ENCODE data around the gene NPRL2.

NPRL2 gene

DNA sequence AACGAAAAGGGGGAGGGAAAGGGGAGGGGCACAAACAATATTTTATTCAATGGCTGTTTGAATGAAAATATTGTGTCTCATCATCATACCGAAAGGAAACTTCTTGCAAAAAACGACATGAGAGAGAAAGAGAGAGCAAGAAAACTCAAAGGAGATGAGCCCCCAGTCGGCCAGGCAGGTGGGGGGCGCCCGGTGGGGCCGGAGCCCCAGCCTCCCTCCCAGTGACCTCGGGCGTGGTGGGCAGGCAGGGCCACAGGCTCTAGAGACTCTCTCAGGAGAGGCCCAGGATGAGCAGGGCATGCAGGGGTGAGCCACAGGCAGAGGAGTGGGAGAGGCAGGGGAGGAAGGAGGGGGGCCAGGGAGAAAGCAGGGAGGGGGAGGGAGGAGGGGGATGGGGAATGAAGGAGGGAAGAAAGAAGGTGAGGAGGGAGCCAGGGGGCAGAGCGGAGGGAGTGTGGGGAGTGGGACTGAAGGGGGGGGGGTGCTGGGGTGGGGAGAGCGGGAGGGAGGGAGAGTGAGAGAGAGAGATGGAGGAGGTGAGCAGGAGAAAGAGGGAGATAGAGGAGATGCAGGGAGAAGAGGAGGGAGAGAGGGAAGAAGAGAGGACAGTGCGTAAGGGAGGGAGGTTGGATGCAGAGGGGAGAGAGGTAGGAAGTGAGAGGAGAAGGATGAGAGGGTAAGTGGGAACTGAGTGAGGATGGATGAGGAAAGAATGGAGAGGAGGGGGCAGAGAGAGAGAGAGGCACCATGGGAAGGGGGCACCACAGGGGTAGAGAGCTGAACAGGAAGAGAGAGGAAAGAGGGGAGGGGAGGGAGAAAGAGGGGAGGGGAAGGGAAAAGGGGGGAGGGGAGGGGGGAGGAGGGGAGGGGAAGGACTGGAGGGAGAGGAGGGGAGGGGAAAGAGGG lies 22.8 kb upstream of the NPRL2 start:
- no peak for DNase-seq

DNA sequence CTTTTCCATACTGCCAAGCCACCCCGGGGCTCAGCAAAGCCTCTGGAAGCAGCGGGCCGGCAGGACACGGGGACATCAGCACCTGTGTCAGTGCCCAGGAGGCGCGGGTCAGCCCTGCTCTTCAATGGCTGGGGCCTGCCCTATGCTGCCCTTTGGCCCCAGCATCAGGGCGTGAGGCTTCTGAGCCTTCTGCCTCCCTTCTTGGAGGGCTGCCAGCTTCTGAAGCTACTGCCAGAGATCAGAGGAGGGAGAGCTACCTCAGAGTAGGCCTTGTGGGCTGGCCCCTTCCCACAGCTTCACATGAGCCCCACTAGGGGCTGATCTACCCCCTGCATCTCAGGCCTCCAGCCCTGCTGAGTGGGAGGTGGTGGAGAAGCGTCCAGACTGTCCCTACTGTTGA lies 21.8 kb upstream of the NPRL2 start:
- no peak for DNase-seq

DNA sequence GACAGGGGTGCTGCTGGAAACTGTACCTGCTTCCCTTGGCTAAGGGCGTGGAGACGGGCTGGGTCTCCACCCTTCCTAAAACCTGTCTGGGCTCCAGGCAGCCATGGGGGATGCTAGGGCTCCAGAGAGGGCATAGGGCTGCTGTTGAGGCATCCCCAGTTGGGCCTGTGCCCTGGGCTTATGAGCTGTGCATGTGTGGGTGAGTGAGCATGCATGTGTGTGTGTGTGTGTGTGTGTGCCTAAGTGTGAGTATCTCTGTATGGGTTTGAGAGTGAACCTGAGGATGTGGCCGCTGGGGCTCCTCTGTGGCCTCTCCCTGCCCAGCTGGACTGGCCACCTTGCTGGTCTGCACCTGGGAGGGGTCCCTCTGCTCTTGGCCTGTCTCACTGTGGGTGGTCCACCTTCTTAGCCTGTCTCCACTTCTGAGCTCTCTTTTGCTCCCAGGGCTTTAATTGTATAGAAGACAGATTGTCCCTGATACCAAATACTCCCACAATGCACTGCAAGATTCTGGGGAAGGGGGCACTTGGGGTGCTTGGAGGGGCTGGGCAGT lies 20.6 kb upstream of the NPRL2 start:
- no peak for DNase-seq

DNA sequence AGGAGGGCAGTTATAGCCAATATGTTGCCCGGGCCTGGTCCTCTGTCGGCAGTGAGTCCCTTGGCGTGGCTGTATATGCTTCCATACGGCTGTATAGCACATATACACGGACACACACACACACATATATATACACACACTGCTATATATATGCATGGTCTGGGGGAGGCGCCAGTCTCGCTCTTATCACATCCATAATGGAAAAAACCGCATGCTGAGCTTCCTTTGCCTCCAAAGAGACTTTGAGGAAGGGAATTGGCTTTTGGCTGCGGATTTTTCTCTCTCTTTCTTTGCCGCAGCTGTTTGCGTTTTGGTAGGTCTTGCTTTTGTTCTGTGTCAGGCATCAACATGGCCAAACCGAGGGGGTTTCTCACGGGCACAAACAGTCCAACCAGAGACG lies 20.0 kb upstream of the NPRL2 start:
- DNase-seq, result no peak

GRCh38 chr3:50369012-50369670 lies 18.6 kb upstream of the NPRL2 start:
- no peak for DNase-seq

DNA sequence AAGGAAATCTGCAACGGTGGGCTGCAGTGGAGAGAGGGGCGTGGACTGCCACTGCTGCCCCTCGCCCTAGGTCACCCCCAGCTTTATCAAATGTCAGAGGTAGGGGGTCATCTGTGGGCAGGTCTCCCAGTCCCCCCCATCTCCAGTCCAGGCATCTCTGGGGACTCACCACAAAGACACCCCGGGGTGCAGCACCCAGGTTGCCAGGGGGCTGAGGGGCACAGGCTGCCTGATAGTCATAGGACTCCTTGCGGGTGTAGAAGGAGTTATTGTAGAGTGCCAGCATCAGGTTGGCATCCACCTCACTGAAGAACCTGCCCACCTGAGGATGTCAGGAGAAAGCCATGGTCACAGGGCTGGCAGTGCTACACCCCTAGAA lies 15.3 kb upstream of the NPRL2 start:
- no peak for DNase-seq

DNA sequence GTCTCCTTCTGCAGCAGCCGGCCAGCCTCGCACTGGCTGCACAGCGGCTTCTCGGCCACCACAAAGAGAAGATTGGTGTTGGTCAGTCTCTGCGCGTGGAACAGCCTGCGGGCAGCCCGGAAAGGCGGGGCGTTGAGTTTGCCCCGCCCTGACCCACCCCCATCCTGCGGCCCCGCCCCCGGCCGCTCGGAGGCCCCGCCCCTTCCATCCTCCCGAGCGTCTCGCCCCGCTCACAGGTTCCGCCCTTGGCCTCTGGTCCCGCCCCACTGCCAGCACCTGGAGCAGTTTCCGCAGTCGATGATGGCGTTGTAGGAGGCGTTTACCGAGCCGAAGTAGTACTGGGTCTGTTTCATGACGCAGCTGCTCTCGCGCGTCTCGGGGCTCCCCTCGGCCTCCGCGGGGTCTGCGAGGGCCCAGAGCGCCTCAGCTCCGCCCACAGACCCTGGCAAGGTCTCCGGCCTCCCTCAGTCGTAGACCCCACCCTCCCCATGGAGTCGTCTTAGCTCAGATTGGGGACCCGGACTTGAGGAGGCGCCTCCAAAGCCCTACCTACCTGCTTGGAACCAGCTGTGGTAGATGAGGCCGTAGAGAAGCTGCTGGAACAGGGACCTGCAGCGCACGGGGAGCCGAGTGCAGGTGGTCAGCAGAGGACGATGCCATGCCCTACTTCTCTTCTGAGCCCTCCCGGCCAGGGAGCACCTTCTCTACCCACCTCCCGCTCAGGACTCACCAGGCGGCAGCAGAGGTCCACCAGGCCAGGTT lies 14.7 kb upstream of the NPRL2 start:
- peak; percentile 16 for DNase-seq

- DNase-seq, result no peak
Observed at GRCh38 chr3:50364573-50365079, 14.1 kb upstream of the NPRL2 start.

DNA sequence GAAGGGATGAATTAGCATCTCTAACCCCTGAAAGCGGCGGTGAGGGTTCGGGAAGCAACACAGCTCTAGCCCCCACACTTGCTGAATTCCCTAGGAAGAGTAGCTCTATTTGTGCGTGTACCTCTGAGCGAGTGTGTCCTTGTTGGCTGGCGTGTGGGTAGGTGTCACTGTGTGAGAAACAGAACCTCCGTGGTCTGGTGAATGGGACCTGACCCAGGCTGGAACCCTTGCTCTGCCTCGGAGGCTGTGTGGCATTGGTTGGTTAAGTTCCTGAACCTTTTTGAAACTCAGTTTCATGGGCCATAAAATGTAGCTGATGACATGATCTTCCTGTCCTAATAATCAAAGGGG lies 9.2 kb upstream of the NPRL2 start:
- DNase-seq, result no peak

DNA sequence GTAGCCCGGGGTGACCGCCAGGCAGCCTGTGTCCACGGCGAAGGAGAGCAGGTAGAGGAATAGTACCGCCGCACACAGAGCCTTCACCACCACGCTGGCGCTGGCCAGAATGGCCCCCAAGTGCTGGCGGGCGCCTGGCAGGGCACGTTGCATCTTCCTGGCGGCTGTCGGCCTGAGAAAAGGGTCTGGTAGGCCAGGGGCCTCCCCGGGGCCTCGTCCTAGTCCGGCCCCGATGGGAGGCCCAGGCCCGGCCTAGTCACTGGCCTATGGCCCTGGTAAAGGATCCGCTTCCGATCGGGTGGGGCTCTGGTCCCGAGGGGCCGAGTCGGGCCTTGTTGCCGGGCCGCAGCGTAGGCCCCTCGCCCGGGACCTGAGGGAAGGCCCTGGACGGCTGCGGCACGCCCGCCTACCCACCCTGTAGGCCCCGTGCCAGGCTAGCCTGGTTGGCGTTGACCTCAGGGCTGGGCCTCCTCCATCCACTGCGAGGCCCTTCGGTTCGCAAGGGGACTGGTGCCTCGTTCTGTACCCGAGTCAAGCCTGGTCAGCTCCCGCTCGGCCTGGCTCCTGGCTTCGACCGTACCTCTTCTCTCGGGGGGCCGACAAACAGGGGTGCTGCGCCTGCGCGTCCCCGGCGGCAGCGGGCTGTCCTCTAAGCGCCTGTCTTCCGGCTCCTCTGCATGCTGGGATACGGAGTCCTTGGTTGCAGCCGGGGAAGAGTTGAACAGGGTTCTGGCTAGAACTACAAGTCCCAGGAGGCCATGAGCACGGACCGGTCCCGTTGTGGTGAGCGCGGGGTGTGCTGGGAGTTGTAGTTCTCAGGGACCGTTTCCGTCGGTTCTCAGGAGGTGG lies 8.6 kb upstream of the NPRL2 start, which contains the start of gene TMEM115:
TSS of gene TMEM115 (minus strand) at position 611 of the 849 bp plus-strand sequence. CDS start at position 153, 458 bp downstream.
- peak; percentile 73 for DNase-seq

- DNase-seq, result no peak
Observed at GRCh38 chr3:50358355-50358910, 7.9 kb upstream of the NPRL2 start.

GRCh38 chr3:50357481-50357880 lies 6.9 kb upstream of the NPRL2 start:
- no peak for DNase-seq

DNA sequence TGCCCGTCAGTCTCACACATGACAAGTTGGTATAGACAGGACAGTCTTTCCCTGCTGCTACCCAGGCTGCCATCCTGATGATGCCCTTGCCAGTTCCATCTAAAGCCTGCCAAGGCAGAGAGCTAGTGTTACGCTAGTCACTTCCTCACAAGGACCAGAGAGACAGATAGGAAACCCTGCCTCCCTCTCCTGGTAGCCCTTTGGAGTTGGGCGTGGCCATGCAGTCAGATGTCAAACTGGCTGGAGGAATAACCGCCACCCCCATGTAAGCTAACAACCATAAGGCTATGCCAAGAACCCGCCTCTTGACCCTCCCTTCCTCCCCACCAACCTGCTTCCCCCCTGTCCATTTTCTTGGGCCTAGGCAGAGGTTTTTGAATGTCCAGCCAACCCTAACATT lies 6.0 kb upstream of the NPRL2 start:
- no peak for DNase-seq

DNA sequence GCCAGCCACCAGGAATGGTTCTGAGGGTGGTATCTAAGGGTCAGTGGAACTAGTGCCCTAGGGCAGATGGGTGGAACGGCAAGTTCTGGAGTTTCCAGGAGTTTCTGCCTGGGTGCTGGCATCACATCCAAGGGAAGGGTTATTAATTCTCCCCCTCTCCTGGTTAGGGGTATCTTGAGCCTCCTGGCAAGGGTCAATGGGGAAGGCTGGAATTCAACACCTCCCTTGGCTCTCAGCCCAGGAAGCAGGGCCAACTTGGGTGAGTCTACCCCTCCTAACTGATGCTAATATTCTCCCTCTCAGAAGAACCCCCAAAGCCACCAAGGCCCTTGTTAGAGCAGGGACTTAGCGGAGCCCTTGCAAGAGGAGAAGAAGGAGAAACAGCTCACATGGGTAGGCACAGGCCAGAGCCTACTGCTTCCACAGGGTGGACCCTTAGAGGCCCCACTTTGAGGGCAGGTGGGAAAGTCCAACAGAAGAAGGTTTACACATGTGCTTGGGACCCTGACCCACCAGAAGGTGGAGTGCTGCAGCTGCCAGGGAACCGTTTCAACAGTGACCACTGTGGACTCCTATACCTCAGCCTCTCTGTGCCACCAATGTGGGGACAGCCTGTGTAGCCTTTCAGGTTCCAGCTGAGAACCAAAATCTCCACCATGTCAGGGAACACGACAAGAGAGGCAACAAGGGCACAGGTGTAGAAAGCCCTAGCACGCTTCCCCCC lies 5.4 kb upstream of the NPRL2 start:
- DNase-seq, result no peak

- DNase-seq, result no peak
Observed at GRCh38 chr3:50354850-50355249, 4.3 kb upstream of the NPRL2 start.

DNA sequence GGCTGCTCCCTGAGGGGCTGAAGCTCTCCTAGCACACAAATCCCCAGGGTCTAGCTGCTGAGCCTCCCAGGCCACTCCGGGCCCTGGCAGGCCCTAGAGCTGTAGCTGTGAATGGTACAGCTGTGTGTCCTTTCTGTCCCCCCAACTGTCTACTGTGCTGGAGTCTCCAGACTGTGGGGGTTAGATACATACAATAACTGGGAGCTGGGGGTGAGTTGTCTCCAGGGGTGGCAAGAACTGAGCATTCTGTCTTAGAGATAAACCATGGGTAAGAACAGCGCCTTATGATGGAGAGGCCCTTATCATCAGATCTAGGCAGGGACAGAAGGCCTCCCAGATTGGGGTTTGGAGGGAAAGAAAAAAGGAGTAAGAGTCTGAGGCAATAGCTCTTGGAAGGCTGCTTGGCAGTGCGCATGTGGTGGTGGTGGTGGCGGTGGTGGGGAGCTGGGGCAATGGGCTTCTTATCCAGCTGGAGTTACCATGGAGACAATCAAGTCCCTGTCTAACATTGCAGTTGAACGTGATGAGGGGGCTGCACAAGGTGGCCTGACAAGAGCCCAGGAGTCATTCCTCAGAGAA lies 3.7 kb upstream of the NPRL2 start:
- DNase-seq, result no peak

DNA sequence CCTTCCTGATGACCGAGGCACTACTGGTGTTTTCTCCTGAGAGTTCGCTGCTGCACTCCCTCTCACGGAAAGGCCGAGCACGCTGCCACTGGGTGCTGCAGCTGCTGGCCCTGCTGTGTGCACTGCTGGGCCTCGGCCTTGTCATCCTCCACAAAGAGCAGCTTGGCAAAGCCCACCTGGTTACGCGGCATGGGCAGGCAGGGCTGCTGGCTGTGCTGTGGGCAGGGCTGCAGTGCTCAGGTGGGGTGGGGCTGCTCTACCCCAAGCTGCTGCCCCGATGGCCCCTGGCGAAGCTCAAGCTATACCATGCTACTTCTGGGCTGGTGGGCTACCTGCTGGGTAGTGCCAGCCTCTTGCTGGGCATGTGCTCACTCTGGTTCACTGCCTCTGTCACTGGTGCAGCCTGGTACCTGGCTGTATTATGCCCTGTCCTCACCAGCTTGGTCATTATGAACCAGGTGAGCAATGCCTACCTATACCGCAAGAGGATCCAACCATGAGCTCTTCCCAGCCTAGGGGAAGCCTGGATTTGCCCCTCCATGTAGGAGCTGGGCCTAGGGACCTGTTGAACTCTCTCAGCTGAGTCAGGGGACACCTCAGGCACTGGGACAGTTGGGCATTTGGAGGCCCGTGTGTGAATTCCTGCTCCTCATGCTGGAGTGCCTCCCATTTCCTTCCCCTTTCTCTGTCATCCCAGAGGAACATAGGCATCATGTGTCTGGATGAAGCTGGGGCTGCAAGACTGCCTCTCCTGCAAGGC lies 2.9 kb upstream of the NPRL2 start:
- DNase-seq, result no peak

GRCh38 chr3:50352781-50353180 lies 2.2 kb upstream of the NPRL2 start:
- no peak for DNase-seq

GRCh38 chr3:50351323-50351697 lies 735 bp upstream of the NPRL2 start:
- DNase-seq, result no peak

GRCh38 chr3:50350213-50350526 lies 405 bp downstream of the NPRL2 start:
- DNase-seq, result no peak
